Peyer's patch (tissue), 4 donors: ENCODE results near the gene FXR2.

Experiments used
- POLR2A ChIP-seq, 2 donors: fragments of 450-650 bp; IDR thresholded peaks; one replicate each; pipeline ENCODE4 v1.5.1; 2017; ENCODE audit warnings: antibody characterized with exemption in 2 of 2, mild to moderate bottlenecking in 2 of 2, moderate library complexity in 2 of 2
- TF ChIP-seq, protein P1 (sequence below), 6 experiments: fragments of 450-650 bp in 4 of 6; fragments of 200-600 bp in 2 of 6; sonication (generic) in 1 of 6; IDR thresholded peaks; one replicate each; pipeline ENCODE4 v1.5.1; 2017 to 2019; ENCODE audit warnings: antibody characterized with exemption in 6 of 6, mild to moderate bottlenecking in 3 of 6, moderate library complexity in 1 of 6

DNA sequence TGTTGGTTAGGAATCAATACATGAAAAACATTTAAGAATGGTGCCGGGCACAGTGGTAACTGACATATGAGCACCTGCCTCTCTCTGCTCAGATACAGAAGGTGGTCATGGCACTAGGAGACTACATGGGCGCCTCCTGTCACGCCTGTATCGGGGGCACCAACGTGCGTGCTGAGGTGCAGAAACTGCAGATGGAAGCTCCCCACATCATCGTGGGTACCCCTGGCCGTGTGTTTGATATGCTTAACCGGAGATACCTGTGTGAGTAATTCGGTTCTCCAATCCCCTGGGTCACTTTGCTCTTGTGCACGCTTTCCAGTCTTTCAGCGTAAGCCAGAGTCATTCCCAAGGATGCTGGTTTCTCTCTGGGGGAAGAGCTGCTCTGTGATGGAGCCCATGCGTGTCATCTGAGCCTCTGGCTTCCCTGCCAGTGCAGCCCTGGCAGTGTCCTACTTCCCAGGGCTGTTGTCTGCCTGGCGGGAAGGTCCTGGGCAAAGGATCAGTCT, 38.2 kb downstream of the FXR2 start:
- TF ChIP-seq, protein P1, sequence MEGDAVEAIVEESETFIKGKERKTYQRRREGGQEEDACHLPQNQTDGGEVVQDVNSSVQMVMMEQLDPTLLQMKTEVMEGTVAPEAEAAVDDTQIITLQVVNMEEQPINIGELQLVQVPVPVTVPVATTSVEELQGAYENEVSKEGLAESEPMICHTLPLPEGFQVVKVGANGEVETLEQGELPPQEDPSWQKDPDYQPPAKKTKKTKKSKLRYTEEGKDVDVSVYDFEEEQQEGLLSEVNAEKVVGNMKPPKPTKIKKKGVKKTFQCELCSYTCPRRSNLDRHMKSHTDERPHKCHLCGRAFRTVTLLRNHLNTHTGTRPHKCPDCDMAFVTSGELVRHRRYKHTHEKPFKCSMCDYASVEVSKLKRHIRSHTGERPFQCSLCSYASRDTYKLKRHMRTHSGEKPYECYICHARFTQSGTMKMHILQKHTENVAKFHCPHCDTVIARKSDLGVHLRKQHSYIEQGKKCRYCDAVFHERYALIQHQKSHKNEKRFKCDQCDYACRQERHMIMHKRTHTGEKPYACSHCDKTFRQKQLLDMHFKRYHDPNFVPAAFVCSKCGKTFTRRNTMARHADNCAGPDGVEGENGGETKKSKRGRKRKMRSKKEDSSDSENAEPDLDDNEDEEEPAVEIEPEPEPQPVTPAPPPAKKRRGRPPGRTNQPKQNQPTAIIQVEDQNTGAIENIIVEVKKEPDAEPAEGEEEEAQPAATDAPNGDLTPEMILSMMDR (IDR thresholded peaks at IDR 0.05) = no peak
- no peak for TF ChIP-seq POLR2A (IDR thresholded peaks at IDR 0.05)
